Muscle layer of duodenum (tissue), 2 donors: ENCODE results near the gene PUM1.
"Not testable (repeated sequence)": the region's sequence is repeated elsewhere in the genome, so short reads cannot be mapped to it uniquely, and the experiment has no call there.

Experiments
- H3K27ac ChIP-seq: one replicate; pipeline ENCODE4 v1.7.0; 2013; ENCODE audit warnings: mild to moderate bottlenecking, low read length
- H3K27me3 ChIP-seq: one replicate; pipeline ENCODE4 v1.7.0; 2013; ENCODE audit warnings: low read depth, mild to moderate bottlenecking, control low read depth, low read length
- H3K36me3 ChIP-seq, 2 donors: one replicate each; pipeline ENCODE4 v1.7.0; 2013; ENCODE audit warnings: low read length in 2 of 2, control low read depth in 1 of 2, mild to moderate bottlenecking in 1 of 2; ENCODE audit not compliant: insufficient read depth in 2 of 2, control insufficient read depth in 1 of 2
- H3K4me1 ChIP-seq, 2 donors: one replicate each; pipeline ENCODE4 v1.7.0; 2013; ENCODE audit warnings: low read length in 2 of 2, mild to moderate bottlenecking in 2 of 2, control low read depth in 1 of 2, moderate library complexity in 1 of 2; ENCODE audit not compliant: insufficient read depth in 2 of 2, control insufficient read depth in 1 of 2
- H3K4me3 ChIP-seq, 2 donors: one replicate each; pipeline ENCODE4 v1.7.0; 2013; ENCODE audit warnings: low read length in 2 of 2, low read depth in 1 of 2, mild to moderate bottlenecking in 1 of 2
- H3K9me3 ChIP-seq, 2 donors: one replicate each; pipeline ENCODE4 v1.7.0; 2013; ENCODE audit warnings: low read length in 2 of 2, control low read depth in 1 of 2, mild to moderate bottlenecking in 1 of 2; ENCODE audit not compliant: control insufficient read depth in 1 of 2
- donor health status: healthy.

Gene PUM1

GRCh38 chr1:30974536-30974935 lies 91.0 kb downstream of the PUM1 start:
- Histone ChIP-seq H3K36me3 (peaks cover 20 to 22% of the 10 kb centered on the region in 2 donors), H3K4me3 (no peak overlapping the region), H3K4me1 (peaks cover 0 to 16% of the 10 kb centered on the region in 2 donors), H3K9me3 (no peaks in the 10 kb centered on the region), H3K27me3 (no peaks in the 10 kb centered on the region), H3K27ac (no peak overlapping the region)

GRCh38 chr1:30972349-30972748 lies 93.2 kb downstream of the PUM1 start:
- H3K4me3 ChIP-seq, H3K27me3 ChIP-seq, H3K27ac ChIP-seq, H3K9me3 ChIP-seq: not testable (repeated sequence)
- peaks cover 2 to 19% of the 10 kb centered on the region in 2 donors for H3K4me1 ChIP-seq
- peaks cover 18 to 24% of the 10 kb centered on the region in 2 donors for H3K36me3 ChIP-seq

- Histone ChIP-seq H3K27me3 (no peaks in the 10 kb centered on the region), H3K27ac (no peak overlapping the region), H3K4me1 (peaks cover 10 to 21% of the 10 kb centered on the region in 2 donors), H3K36me3 (peaks cover 24% of the 10 kb centered on the region in 2 donors), H3K4me3 (no peak overlapping the region), H3K9me3 (no peaks in the 10 kb centered on the region)
Observed at GRCh38 chr1:30971496-30971895, 94.0 kb downstream of the PUM1 start.

GRCh38 chr1:30969903-30970302 lies 95.6 kb downstream of the PUM1 start:
- Histone ChIP-seq H3K27ac (no peak overlapping the region), H3K36me3 (peaks cover 34 to 37% of the 10 kb centered on the region in 2 donors)

GRCh38 chr1:30968220-30968971 lies 97.1 kb downstream of the PUM1 start:
- H3K27me3 ChIP-seq = no peaks in the 10 kb centered on the region
- peaks cover 37 to 41% of the 10 kb centered on the region in 2 donors for H3K36me3 ChIP-seq
- peaks cover 10 to 17% of the 10 kb centered on the region in 2 donors for H3K4me1 ChIP-seq
- H3K4me3 ChIP-seq = no peak overlapping the region
- no peaks in the 10 kb centered on the region for H3K9me3 ChIP-seq
- H3K27ac ChIP-seq = no peak overlapping the region

More at GRCh38 chr1:30969903-30970302, 95.6 kb downstream of the PUM1 start:
- Histone ChIP-seq H3K4me3 (no peak overlapping the region), H3K27me3 (no peaks in the 10 kb centered on the region), H3K4me1 (peaks cover 10 to 17% of the 10 kb centered on the region in 2 donors), H3K9me3 (no peaks in the 10 kb centered on the region)

- Histone ChIP-seq H3K4me3 (no peak overlapping the region), H3K27me3 (no peaks in the 10 kb centered on the region), H3K36me3 (peaks cover 48 to 52% of the 10 kb centered on the region in 2 donors), H3K27ac (peak overlapping the region; percentile 26), H3K9me3 (no peaks in the 10 kb centered on the region), H3K4me1 (peaks cover 10 to 17% of the 10 kb centered on the region in 2 donors)
Observed at GRCh38 chr1:30966690-30967369, 98.7 kb downstream of the PUM1 start.

- H3K4me3 ChIP-seq = no peak overlapping the region
- no peaks in the 10 kb centered on the region for H3K27me3 ChIP-seq
- H3K4me1 ChIP-seq = peaks cover 10 to 17% of the 10 kb centered on the region in 2 donors
- H3K27ac ChIP-seq = no peak overlapping the region
- H3K9me3 ChIP-seq = no peaks in the 10 kb centered on the region
- H3K36me3 ChIP-seq = peaks cover 48 to 56% of the 10 kb centered on the region in 2 donors
Observed at GRCh38 chr1:30965924-30966599, 99.5 kb downstream of the PUM1 start.

GRCh38 chr1:30964706-30965105 lies 100.8 kb downstream of the PUM1 start:
- Histone ChIP-seq H3K36me3 (peaks cover 53 to 56% of the 10 kb centered on the region in 2 donors), H3K9me3 (no peaks in the 10 kb centered on the region), H3K27me3 (no peaks in the 10 kb centered on the region), H3K4me1 (peaks cover 10 to 17% of the 10 kb centered on the region in 2 donors), H3K4me3 (no peak overlapping the region), H3K27ac (no peak overlapping the region)

- Histone ChIP-seq H3K27me3 (no peaks in the 10 kb centered on the region), H3K4me1 (peaks cover 10 to 17% of the 10 kb centered on the region in 2 donors), H3K4me3 (no peak overlapping the region), H3K27ac (no peak overlapping the region), H3K36me3 (peaks cover 42 to 54% of the 10 kb centered on the region in 2 donors), H3K9me3 (no peaks in the 10 kb centered on the region)
Observed at GRCh38 chr1:30962609-30963508, 102.7 kb downstream of the PUM1 start.

- Histone ChIP-seq H3K4me3 (no peak overlapping the region), H3K9me3 (no peaks in the 10 kb centered on the region), H3K4me1 (no peaks in the 10 kb centered on the region), H3K27ac (no peak overlapping the region), H3K27me3 (no peaks in the 10 kb centered on the region), H3K36me3 (peaks cover 34 to 42% of the 10 kb centered on the region in 2 donors)
Observed at GRCh38 chr1:30957560-30958222, 107.8 kb downstream of the PUM1 start.
